DLD1 (cell line): ENCODE measurements around the gene SERF1B.
"Not testable (repeated sequence)": the region's sequence is repeated elsewhere in the genome, so short reads cannot be mapped to it uniquely, and the experiment has no call there.

Experiments
- in situ Hi-C: cut with HindIII; loops from 2 replicates; pipeline ENCODE4 v1.10.0; 2017; ENCODE audit warnings: low sequenced_read_pairs

Gene SERF1B

GRCh38 chr5:70025106-70025844 is at the start of gene SERF1B:
Gene SERF1B (plus strand): TSS chr5:70025251. CDS start chr5:70025452, 201 bp downstream.
- in situ Hi-C loops: not testable (repeated sequence)

DNA sequence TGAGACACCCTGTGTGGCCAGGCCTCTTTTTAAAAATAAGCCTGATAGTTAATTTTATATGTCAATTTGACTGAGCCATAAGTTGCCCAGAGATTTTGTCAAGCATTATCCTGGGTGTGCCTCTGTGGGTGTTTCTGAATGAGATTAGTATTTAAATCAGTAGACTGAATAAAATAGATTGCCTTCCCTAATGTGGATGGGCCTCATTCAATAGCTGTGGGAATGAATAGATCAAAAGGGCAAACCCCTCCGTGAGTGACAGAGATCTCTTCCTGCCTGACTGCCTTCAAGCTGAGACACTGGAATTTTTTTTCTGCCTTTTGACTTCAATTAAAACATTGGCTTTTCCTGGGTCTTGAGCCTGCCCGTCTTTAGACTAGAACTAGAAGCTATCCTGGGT is 33.3 kb upstream of the SERF1B start:
- in situ Hi-C loops: not testable (repeated sequence)

GRCh38 chr5:69995535-69995934 is 29.5 kb upstream of the SERF1B start:
- in situ Hi-C loops: not testable (repeated sequence)

DNA sequence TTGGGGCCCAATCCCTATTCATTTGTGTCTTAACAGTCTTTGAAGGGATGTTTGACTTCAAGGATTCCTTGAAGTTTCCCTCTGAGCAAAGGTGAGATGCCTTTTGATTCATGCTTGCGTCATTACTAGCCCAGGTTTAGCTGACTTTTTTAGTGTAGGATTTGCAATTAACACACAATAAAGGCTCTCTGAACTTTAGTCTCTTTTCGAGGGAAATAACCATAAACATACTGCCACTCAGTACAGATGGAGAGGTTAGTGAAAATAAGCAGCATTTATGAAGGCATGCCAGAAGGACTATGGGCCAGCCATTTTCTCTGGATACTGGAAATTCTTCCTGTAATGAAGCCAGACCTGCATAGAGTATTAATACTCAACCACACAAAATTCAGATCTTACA is 4.4 kb upstream of the SERF1B start:
- in situ Hi-C loops: not testable (repeated sequence)

GRCh38 chr5:70025845-70026145 is 744 bp downstream of the SERF1B start:
- in situ Hi-C loops: not testable (repeated sequence)

GRCh38 chr5:70031204-70031603 is 6.2 kb downstream of the SERF1B start:
- in situ Hi-C loops: not testable (repeated sequence)

- in situ Hi-C loops: not testable (repeated sequence)
Observed at GRCh38 chr5:70041411-70041810, 16.4 kb downstream of the SERF1B start.

DNA sequence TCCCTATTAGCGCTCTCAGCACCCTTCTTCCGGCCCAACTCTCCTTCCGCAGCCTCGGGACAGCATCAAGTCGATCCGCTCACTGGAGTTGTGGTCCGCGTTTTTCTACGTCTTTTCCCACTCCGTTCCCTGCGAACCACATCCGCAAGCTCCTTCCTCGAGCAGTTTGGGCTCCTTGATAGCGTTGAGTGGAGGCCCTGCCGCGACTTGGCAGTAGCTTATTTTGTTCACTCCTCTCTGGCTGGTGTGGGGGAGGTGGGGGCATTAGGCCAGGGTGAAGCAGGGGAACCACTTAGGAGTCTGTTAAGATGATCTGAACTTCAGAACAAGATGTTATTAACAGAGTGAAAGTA is 24.7 kb downstream of the SERF1B start:
- in situ Hi-C loops: not testable (repeated sequence)

DNA sequence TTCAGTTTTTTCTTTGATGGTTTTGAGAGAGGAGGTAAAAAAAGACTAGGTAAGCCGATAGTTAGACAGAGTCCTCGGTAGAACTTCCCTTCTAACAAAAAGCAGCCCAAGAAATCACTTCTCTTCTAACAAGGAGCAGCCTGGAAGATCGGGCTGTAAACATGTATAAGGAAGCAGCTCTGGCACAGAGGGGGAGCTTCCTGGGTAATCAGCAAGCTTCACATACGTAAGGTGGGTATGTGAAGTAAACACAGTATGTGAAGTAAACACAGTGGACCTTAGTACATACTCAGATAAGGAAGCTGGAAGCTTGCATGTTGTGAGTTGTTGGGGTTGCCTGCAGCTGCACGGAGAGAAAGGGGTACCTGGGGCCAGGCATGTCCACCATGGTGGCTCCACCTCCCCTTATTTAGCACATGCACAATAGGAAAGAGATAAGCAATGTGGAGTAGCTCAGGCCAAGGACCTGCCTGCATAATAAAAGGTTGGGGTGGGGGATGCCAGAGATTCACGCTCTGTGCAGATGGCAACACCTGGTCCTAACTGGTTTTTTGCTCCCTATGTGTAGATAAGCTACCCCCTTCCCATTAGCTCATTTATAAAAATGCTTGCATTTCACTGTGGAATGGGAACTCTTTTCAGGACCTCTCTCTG is 31.4 kb downstream of the SERF1B start:
- in situ Hi-C loops: not testable (repeated sequence)

GRCh38 chr5:70057140-70057539 is 32.1 kb downstream of the SERF1B start:
- in situ Hi-C loops: not testable (repeated sequence)

DNA sequence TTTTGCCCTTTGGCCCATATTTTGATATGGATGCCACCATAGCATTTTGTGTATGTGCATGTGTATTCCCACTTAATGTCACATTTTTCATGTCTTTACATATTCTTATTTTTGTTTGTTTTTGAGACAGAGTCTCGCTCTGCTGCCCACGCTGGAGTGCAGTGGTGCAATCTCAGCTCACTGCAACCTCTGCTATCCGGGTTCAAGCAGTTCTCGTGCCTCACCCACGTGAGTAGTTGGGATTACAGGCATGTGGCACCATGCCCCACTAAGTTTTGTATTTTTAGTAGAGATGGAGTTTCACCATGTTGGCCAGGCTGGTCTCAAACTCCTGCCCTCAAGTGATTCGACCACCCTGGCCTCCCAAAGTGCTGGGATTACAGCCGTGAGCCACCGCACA is 52.6 kb downstream of the SERF1B start:
- in situ Hi-C loops: not testable (repeated sequence)

GRCh38 chr5:70088907-70089464 is 63.9 kb downstream of the SERF1B start:
- in situ Hi-C loops: not testable (repeated sequence)

DNA sequence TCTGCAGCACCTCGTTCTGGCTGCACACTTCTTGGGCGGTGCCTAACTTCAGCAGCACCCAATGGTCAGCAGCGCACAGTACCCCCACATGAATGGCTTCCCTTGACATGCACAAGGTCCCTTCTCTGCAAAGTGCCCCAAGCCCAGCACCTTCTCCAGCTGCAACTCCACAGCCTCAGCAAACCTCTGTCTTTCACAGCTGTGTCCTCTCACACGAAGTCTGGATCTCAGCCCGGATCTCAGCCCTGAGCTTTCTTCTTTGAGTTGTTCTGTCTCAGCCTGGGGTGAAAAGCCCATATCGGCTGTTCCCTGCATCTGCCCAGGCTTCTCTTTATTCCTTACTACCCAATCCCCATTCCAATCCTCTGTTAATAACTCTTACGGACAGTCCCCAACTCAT is 66.7 kb downstream of the SERF1B start:
- in situ Hi-C loops: not testable (repeated sequence)
